ENCODE data around the gene SPATA12.

SPATA12 gene

DNA sequence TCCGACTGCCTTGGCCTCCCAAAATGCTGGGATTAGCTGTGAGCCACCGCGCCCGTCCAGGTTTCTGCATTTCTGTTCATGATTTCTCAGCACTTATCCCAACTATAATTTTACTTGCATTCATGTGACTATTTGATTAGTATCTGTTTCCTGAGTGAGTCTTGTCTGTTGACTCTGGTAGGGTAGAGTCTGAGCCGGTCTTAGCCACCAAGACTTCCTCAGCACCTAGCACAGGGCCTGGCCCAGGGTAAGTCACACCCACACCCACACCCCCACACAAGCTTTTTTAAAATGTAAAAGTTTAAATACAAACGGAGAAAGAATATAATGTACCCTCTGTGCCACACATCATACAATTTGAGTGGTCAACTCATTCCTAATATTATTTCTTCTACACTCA lies 3.1 kb upstream of the SPATA12 start:
- Histone ChIP-seq H3K4me2 (ENCODE audit: low read length) (no peak overlapping the region), H3K27me3 (ENCODE audit: control insufficient read depth, insufficient read depth, low read length) (peaks cover 5% of the 10 kb centered on the region), H3K9ac (ENCODE audit: low read depth, low read length) (no peak overlapping the region), H3K4me3 (ENCODE audit: low read length) (no peak overlapping the region), H3K9me3 (replicated peaks; ENCODE audit: low read length) (no peaks in the 10 kb centered on the region), H3K36me3 (ENCODE audit: insufficient read depth, low read length) (no peaks in the 10 kb centered on the region), H3K4me1 (ENCODE audit: control insufficient read depth, insufficient read depth, low read length) (peaks cover 9% of the 10 kb centered on the region)

DNA sequence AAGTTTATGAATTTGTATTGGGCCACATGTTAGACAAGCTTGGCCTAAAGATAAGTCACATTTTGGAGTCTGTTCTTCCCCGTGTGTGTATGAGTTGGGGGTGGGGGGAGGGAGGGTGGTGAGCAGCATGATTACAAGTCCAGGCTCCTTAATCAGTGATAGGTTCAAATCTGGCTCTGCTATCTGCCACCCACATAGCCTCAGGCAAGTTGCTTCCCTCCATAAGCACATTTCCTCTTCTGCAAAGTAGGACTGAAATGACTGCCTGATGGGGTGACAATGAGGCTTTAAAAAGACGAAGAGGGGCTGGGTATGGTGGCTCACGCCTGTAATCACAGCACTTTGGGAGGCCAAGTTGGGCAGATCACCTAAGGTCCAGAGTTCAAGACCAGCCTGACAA lies 1.1 kb upstream of the SPATA12 start:
- no peaks in the 10 kb centered on the region for H3K9me3 ChIP-seq (replicated peaks; ENCODE audit: low read length)
- no peaks in the 10 kb centered on the region for H3K36me3 ChIP-seq (ENCODE audit: insufficient read depth, low read length)
- no peak overlapping the region for H3K4me3 ChIP-seq (ENCODE audit: low read length)
- H3K9ac ChIP-seq (ENCODE audit: low read depth, low read length): no peak overlapping the region
- peaks cover 9% of the 10 kb centered on the region for H3K4me1 ChIP-seq (ENCODE audit: control insufficient read depth, insufficient read depth, low read length)
- no peak overlapping the region for H3K4me2 ChIP-seq (ENCODE audit: low read length)
- no peaks in the 10 kb centered on the region for H3K27me3 ChIP-seq (ENCODE audit: control insufficient read depth, insufficient read depth, low read length)

DNA sequence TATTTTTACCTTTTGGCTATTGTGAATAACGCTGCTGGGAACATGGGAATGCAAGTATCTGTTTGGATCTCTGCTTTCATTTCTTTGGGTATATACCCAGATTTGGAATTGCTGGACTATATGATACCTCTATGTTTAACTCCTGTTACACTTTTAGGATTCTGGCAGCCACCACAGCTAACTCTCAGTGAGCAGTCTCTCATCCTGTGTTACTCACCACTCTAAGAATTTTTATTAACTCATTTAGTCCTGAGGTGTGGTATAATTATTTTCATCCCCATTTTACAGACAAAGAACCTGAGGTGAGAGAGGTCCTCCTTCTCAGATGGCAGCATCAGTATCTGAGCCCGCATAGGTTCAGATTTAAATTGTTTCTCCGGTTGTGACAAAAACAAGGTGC lies 1.1 kb downstream of the SPATA12 start:
- H3K4me1 ChIP-seq (ENCODE audit: control insufficient read depth, insufficient read depth, low read length): peaks cover 9% of the 10 kb centered on the region

DNA sequence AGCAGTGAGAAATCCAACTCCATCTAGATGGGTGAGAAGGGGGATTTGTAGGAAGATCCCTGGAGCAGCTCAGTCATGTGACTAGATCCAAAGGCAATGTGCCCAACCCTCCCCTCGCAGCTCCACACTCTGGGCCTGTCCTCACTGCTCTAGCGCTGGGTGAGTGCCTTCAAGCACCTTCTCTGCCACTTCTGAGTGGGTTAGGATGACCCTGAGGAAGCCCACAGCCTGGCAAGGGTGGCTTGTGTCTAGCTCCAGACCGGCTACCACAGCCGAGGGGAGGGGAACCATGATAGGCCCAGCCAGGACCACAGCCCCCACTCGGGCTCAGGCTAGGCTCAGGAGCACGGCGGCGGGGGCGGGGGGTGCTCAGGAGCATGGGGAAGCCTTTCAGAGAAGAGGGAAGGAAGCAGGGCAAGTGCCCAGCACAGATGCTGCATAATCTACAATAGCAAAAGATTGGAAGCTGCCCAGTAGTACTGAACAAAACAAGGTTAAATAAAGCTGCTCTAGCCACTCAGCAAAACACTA lies 1.7 kb downstream of the SPATA12 start:
- no peak overlapping the region for H3K9ac ChIP-seq (ENCODE audit: low read depth, low read length)
- no peaks in the 10 kb centered on the region for H3K27me3 ChIP-seq (ENCODE audit: control insufficient read depth, insufficient read depth, low read length)
- peaks cover 9% of the 10 kb centered on the region for H3K4me1 ChIP-seq (ENCODE audit: control insufficient read depth, insufficient read depth, low read length)
- H3K4me2 ChIP-seq (ENCODE audit: low read length): no peak overlapping the region
- no peaks in the 10 kb centered on the region for H3K9me3 ChIP-seq (replicated peaks; ENCODE audit: low read length)
- H3K4me3 ChIP-seq (ENCODE audit: low read length): no peak overlapping the region
- no peaks in the 10 kb centered on the region for H3K36me3 ChIP-seq (ENCODE audit: insufficient read depth, low read length)

More for the DNA sequence above, 1.1 kb downstream of the SPATA12 start:
- Histone ChIP-seq H3K4me3 (ENCODE audit: low read length) (no peak overlapping the region), H3K27me3 (ENCODE audit: control insufficient read depth, insufficient read depth, low read length) (no peaks in the 10 kb centered on the region), H3K9me3 (replicated peaks; ENCODE audit: low read length) (no peaks in the 10 kb centered on the region), H3K36me3 (ENCODE audit: insufficient read depth, low read length) (no peaks in the 10 kb centered on the region), H3K4me2 (ENCODE audit: low read length) (no peak overlapping the region), H3K9ac (ENCODE audit: low read depth, low read length) (no peak overlapping the region)

DNA sequence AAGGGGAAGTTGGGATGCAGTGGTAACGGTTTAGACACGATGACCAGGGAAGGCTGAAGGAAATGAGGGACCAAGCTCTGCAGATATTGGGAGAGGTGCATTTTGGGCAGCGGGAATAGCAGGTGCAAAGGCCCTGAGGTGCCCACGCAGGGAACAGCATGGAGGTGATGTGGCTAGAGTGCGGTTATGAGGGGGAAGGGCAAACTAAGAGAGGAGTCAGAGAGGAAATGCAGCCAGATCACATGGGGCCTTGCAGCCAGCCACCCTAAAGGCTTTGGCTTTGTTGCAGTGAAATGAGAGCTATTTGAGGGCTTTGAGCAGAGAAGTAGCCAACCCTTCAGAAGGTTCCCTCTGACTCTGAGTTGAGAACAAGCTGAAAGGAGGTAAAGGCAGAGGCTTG lies 2.6 kb downstream of the SPATA12 start:
- no peaks in the 10 kb centered on the region for H3K9me3 ChIP-seq (replicated peaks; ENCODE audit: low read length)
- no peak overlapping the region for H3K4me3 ChIP-seq (ENCODE audit: low read length)
- no peak overlapping the region for H3K4me2 ChIP-seq (ENCODE audit: low read length)
- H3K9ac ChIP-seq (ENCODE audit: low read depth, low read length): no peak overlapping the region
- H3K4me1 ChIP-seq (ENCODE audit: control insufficient read depth, insufficient read depth, low read length): peaks cover 11% of the 10 kb centered on the region
- H3K36me3 ChIP-seq (ENCODE audit: insufficient read depth, low read length): no peaks in the 10 kb centered on the region
- H3K27me3 ChIP-seq (ENCODE audit: control insufficient read depth, insufficient read depth, low read length): no peaks in the 10 kb centered on the region

DNA sequence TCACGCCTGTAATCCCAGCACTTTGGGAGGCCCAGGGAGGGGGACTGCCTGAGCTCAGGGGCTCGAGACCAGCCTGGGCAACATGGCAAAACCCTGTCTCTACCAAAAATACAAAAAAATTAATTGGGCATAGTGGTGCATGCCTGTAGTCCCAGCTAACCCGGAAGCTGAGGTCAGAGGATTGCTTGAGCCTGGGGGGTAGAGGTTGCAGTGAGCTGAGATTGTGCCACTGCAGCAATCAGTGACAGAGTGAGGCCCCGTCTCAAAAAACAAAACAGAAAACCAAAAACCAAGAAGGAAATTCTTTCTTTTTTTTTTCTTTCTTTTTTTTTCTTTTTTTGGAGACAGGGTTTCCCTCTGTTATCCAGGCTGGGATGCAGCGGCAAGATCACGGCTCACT lies 3.5 kb downstream of the SPATA12 start:
- Histone ChIP-seq H3K4me3 (ENCODE audit: low read length) (no peak overlapping the region), H3K9me3 (replicated peaks; ENCODE audit: low read length) (no peaks in the 10 kb centered on the region), H3K36me3 (ENCODE audit: insufficient read depth, low read length) (no peaks in the 10 kb centered on the region), H3K4me1 (ENCODE audit: control insufficient read depth, insufficient read depth, low read length) (peaks cover 21% of the 10 kb centered on the region), H3K4me2 (ENCODE audit: low read length) (no peak overlapping the region), H3K9ac (ENCODE audit: low read depth, low read length) (no peak overlapping the region), H3K27me3 (ENCODE audit: control insufficient read depth, insufficient read depth, low read length) (no peaks in the 10 kb centered on the region)

DNA sequence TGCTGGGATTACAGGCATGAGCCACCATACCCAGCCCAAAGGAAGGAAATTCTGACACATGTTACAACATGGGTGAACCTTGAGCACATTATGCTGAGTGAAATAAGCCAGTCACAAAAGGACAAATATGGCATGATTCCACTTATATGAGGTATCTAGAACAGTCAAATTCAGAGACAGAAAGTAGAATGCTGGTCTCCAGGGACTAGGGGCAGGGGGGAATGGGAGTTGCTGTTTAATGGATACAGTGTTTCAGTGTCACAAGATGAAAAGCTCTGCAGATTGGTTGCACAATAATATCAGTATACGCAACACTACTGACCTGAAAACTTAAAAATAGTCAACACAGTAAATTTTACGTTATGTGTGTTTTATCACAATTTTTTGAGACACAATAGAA lies 4.1 kb downstream of the SPATA12 start:
- H3K4me1 ChIP-seq (ENCODE audit: control insufficient read depth, insufficient read depth, low read length): peaks cover 21% of the 10 kb centered on the region
- H3K27me3 ChIP-seq (ENCODE audit: control insufficient read depth, insufficient read depth, low read length): no peaks in the 10 kb centered on the region
- H3K9me3 ChIP-seq (replicated peaks; ENCODE audit: low read length): no peaks in the 10 kb centered on the region
- H3K9ac ChIP-seq (ENCODE audit: low read depth, low read length): no peak overlapping the region
- H3K36me3 ChIP-seq (ENCODE audit: insufficient read depth, low read length): no peaks in the 10 kb centered on the region
- no peak overlapping the region for H3K4me3 ChIP-seq (ENCODE audit: low read length)
- no peak overlapping the region for H3K4me2 ChIP-seq (ENCODE audit: low read length)

DNA sequence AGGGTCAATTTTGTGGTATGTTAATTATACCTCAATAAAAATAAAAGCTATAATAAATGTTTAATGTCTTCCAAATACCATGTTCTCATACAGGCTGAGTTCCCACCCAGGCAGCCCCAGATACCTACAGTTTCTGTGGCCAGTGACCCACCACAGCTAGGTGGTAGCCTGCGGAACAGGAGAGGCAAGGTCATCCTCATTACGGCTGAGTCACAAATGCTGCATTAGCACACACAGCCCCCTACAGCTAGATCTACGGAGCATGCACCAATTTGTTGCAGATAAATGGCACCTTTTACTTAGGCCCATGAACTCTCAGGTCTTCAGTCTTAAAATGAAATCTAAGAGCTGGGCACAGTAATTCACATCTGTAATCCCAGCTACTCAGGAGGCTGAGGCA lies 5.1 kb downstream of the SPATA12 start:
- no peaks in the 10 kb centered on the region for H3K9me3 ChIP-seq (replicated peaks; ENCODE audit: low read length)
- H3K4me2 ChIP-seq (ENCODE audit: low read length): no peak overlapping the region
- no peaks in the 10 kb centered on the region for H3K36me3 ChIP-seq (ENCODE audit: insufficient read depth, low read length)
- no peak overlapping the region for H3K9ac ChIP-seq (ENCODE audit: low read depth, low read length)
- H3K4me1 ChIP-seq (ENCODE audit: control insufficient read depth, insufficient read depth, low read length): peaks cover 15% of the 10 kb centered on the region
- no peaks in the 10 kb centered on the region for H3K27me3 ChIP-seq (ENCODE audit: control insufficient read depth, insufficient read depth, low read length)
- no peak overlapping the region for H3K4me3 ChIP-seq (ENCODE audit: low read length)

DNA sequence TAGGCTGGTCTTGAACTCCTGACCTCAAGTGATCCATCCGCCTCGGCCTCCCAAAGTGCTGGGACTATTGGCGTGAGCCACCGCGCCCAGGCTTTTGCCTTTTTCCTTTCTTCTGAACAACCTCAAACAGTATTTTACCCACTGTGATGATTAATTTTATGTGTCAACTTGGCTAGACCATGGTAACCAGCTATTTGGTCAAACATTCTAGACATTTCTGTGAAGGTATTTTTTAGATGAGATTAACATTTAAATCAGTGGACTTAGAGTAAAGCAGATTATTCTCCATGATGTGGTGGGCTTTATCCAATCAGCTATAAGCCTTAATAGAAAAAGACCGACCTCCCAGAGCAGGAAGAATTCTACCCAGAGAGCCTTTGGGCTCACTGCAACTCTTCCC lies 6.0 kb downstream of the SPATA12 start:
- H3K4me2 ChIP-seq (ENCODE audit: low read length): no peak overlapping the region

DNA sequence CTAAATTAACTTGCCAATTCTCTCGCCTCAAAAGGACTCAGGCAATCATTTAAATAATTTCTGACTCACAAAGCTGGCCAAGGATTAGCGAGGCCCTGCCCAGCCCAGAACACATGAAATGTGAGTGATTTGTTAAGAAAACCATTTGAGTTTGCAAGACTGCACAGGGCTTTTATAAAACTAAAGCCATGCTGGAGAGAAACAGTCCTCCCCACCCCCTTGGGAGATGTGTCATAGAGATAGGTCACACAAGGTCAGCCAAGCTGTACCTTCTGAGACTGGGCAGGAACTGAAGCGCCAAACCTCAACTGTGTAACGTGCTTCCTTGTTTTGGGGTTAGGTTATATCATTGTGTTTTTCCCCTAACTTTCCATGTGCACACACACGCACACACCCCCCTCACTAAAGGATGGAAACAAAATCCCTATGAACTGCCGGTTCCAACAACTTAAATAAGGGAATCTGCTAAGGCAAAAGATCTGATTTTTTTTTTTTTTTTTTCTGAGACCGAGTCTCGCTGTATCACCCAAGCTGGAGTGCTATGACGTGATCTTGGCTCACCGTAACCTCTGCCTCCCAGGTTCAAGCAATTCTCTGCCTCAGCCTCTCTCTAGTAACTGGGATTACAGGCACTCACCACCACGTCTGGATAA lies 8.1 kb downstream of the SPATA12 start:
- H3K36me3 ChIP-seq (ENCODE audit: insufficient read depth, low read length): no peaks in the 10 kb centered on the region
- H3K27me3 ChIP-seq (ENCODE audit: control insufficient read depth, insufficient read depth, low read length): no peaks in the 10 kb centered on the region
- no peaks in the 10 kb centered on the region for H3K9me3 ChIP-seq (replicated peaks; ENCODE audit: low read length)
- H3K4me2 ChIP-seq (ENCODE audit: low read length): peak overlapping the region; percentile 75
- H3K4me3 ChIP-seq (ENCODE audit: low read length): peak overlapping the region; percentile 53
- no peak overlapping the region for H3K9ac ChIP-seq (ENCODE audit: low read depth, low read length)
- peaks cover 13% of the 10 kb centered on the region for H3K4me1 ChIP-seq (ENCODE audit: control insufficient read depth, insufficient read depth, low read length)

More for the DNA sequence above, 6.0 kb downstream of the SPATA12 start:
- H3K36me3 ChIP-seq (ENCODE audit: insufficient read depth, low read length): no peaks in the 10 kb centered on the region
- H3K4me3 ChIP-seq (ENCODE audit: low read length): no peak overlapping the region
- peaks cover 13% of the 10 kb centered on the region for H3K4me1 ChIP-seq (ENCODE audit: control insufficient read depth, insufficient read depth, low read length)
- no peaks in the 10 kb centered on the region for H3K9me3 ChIP-seq (replicated peaks; ENCODE audit: low read length)
- no peak overlapping the region for H3K9ac ChIP-seq (ENCODE audit: low read depth, low read length)
- H3K27me3 ChIP-seq (ENCODE audit: control insufficient read depth, insufficient read depth, low read length): no peaks in the 10 kb centered on the region

DNA sequence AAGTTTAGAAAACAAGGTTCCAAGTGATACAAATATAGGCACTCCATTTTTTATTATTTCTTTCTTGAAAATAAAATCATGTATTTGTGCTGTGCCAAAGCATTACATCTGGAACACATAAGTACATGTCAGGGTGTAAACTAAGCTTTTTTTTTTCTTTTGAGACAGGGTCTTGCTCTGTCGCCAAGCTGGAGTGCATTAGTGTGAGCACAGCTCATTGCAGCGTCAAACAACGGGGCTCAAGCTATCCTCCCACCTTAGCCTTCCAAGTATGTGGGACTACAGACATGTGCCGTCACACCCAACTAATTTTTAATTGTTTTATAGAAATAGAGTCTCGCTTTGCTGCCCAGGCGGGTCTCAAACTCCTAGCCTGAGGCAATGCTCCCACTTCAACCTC lies 9.0 kb downstream of the SPATA12 start:
- Histone ChIP-seq H3K27me3 (ENCODE audit: control insufficient read depth, insufficient read depth, low read length) (no peaks in the 10 kb centered on the region), H3K9ac (ENCODE audit: low read depth, low read length) (no peak overlapping the region), H3K4me3 (ENCODE audit: low read length) (no peak overlapping the region), H3K36me3 (ENCODE audit: insufficient read depth, low read length) (no peaks in the 10 kb centered on the region), H3K9me3 (replicated peaks; ENCODE audit: low read length) (no peaks in the 10 kb centered on the region), H3K4me2 (ENCODE audit: low read length) (no peak overlapping the region), H3K4me1 (ENCODE audit: control insufficient read depth, insufficient read depth, low read length) (peaks cover 13% of the 10 kb centered on the region)

DNA sequence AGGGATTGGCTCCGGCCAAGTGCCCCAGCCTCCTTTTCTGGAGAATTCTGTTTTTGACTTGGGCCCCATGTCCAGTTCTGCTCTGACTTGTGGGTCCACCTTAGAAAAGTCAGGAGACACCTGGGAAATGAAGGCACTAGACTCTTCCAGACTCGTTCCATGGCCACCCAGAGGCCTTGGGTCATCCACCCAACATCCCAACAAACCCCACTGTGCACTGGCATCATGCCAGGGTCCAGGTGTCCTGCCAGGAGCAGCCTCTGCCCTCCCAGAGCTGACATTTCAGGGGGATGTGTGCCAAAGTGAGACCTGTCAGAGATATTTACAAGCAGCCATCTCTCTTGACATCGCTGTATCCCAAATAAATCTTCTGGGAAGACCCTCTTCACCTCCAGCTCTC lies 13.2 kb downstream of the SPATA12 start:
- H3K9me3 ChIP-seq (replicated peaks; ENCODE audit: low read length): no peaks in the 10 kb centered on the region
- H3K27me3 ChIP-seq (ENCODE audit: control insufficient read depth, insufficient read depth, low read length): peaks cover 26% of the 10 kb centered on the region

More for the DNA sequence above, 13.2 kb downstream of the SPATA12 start:
- Histone ChIP-seq H3K4me2 (ENCODE audit: low read length) (no peak overlapping the region), H3K4me3 (ENCODE audit: low read length) (no peak overlapping the region), H3K4me1 (ENCODE audit: control insufficient read depth, insufficient read depth, low read length) (peaks cover 11% of the 10 kb centered on the region), H3K9ac (ENCODE audit: low read depth, low read length) (no peak overlapping the region), H3K36me3 (ENCODE audit: insufficient read depth, low read length) (no peaks in the 10 kb centered on the region)

Data from skeletal muscle satellite cell (primary cell).